Measurements from ENCODE around the gene CREB3L4. TPM values are rescaled to one million over a fixed set of nuclear protein-coding genes. Genes with fewer than 3 reads are reported as not detected.

Gene CREB3L4
- total RNA-seq, 1 donor from 2014 or later, result 7.4 TPM

DNA sequence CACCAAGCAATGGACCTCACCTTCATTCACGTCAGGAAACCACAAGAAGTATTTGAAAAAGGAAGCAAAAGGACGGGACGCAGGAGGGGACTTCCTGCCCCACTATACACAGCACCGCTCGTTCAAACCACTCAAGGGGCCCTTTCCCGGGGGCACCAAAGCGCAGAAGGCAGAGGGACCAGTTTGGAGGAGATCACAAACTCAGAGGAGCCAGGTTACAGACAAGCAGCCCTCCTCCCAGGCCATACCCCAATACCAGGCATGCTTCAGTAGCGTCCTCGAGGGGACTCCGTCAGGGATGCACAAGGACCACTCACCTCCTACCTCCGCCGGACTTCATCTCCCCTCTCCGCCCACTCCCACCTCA lies 10.0 kb upstream of the CREB3L4 start:
- intact Hi-C loops (cut with micrococcal nuclease), result loop anchor here (1.0 to 2.0 kb wide), 7 partner anchors 10 to 230 kb away; partner anchors contain the start of genes CREB3L4, DENND4B, JTB and RPS27

- intact Hi-C loops (cut with micrococcal nuclease), result loop anchor here (1.0 to 2.0 kb wide), 7 partner anchors 9 to 231 kb away; partner anchors contain the start of genes CREB3L4, DENND4B, JTB and RPS27
Observed at GRCh38 chr1:153958111-153958960, 9.4 kb upstream of the CREB3L4 start, which contains the start of gene CRTC2. Gene CRTC2 (minus strand): TSS chr1:153958612. CDS start chr1:153958497, 115 bp downstream.

DNA sequence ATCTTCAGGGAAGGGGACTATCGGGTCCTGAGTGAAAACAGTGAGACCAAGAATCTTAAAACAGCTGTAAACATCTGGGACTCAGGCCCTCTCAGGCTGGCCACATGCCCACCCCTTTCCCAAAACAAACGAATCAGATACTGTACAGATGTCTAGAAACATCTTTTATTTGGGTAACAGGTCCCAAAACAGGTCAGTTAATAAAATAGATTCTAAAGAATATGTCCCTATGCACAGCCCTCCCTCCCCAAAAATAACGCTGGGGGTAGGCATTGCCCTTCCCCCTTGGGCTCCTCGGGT lies 8.8 kb upstream of the CREB3L4 start:
- intact Hi-C loops (cut with micrococcal nuclease), result loop anchor here (1.0 to 2.0 kb wide), 7 partner anchors 8 to 232 kb away; partner anchors contain the start of genes CREB3L4, DENND4B, JTB and RPS27

GRCh38 chr1:153959454-153959853 lies 8.2 kb upstream of the CREB3L4 start:
- intact Hi-C loops (cut with micrococcal nuclease), result loop anchor here (2.0 kb wide), 1 partner anchor 17 kb away; the partner anchor contains the start of gene JTB

GRCh38 chr1:153960206-153960605 lies 7.5 kb upstream of the CREB3L4 start:
- intact Hi-C loops (cut with micrococcal nuclease), result loop anchor here (10.0 kb wide), 1 partner anchor 425 kb away; the partner anchor contains the start of gene S100A6

GRCh38 chr1:153961421-153961820 lies 6.3 kb upstream of the CREB3L4 start:
- intact Hi-C loops (cut with micrococcal nuclease), result loop anchor here (10.0 kb wide), 1 partner anchor 427 kb away; the partner anchor contains the start of gene S100A6

GRCh38 chr1:153962088-153963029 lies 5.3 kb upstream of the CREB3L4 start:
- intact Hi-C loops (cut with micrococcal nuclease), result loop anchor here (1.0 to 10.0 kb wide), 3 partner anchors 28 to 428 kb away; partner anchors contain the start of genes RPS27 and S100A6

DNA sequence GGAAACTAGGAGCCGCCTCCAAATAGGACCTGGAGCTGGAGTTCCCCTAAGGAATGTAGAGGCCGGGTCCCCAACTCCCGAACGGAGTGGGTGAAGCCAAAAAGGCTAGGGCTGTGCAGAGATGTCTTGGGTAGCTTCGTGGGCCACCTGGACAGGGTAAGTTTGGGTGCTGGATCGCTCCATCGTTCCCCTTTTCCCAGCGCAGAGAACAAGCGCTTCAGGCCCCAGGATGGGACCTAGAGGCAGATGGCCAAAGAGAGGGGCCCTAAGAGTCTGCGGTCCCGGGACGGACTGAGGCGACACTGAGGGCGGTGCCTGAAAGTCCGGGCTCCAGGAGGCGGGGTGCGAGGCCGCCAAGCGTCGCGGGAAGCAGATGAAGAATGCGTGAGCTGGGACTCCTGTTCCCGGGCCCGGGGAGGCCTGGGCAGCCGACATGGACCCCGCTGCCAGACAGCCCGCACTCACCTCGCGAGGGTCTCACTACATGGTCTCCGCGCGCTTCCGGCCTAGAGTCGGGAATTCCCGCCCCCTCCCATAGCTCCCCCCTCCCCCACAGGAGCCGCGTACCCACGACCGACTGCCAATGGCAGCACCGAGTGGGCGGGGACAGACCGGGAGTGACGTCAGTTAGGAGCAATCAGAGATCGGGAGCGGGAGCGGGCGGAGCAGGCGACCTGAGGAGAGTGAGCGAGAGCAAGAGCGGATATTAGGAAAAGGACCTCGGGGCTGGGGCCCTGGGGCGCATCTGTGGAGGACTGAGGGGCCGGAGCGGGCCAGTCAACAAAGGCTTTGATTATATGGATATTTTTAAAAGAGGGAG lies 4.5 kb upstream of the CREB3L4 start, which contains the start of gene SLC39A1:
TSS of gene SLC39A1 (minus strand) at position 508 of the 820 bp plus-strand sequence. CDS start 822 bp downstream, outside the sequence.
- intact Hi-C loops (cut with micrococcal nuclease), result loop anchor here (1.0 to 10.0 kb wide), 3 partner anchors 27 to 428 kb away; partner anchors contain the start of genes RPS27 and S100A6

GRCh38 chr1:153963850-153964331 lies 3.8 kb upstream of the CREB3L4 start:
- intact Hi-C loops (cut with micrococcal nuclease), result loop anchor here (1.0 to 10.0 kb wide), 3 partner anchors 26 to 429 kb away; partner anchors contain the start of genes RPS27 and S100A6

DNA sequence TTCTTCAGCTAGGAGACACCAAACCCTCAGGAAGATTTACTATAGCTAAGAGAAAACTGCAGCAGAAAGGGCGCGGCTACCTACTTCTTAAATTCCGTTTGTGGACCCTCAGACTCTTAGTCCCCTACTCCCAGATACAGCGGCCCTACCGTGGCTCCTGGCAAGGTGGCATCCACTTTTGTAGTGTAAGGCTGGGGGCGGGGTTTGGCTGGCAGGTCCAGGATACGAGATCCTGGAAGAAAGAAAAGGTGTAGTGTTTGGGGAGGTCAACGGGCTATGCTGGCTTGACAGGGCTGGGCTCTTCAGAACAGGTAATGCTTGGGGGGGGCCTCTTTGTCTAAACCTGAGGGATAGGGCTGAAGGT lies 280 bp downstream of the CREB3L4 start:
- intact Hi-C loops (cut with micrococcal nuclease), result loop anchor here (1.0 to 10.0 kb wide), 4 partner anchors 9 to 433 kb away; partner anchors contain the start of genes CRTC2, ILF2, JTB and S100A6

- intact Hi-C loops (cut with micrococcal nuclease), result loop anchor here (5.0 to 10.0 kb wide), 2 partner anchors 296 to 434 kb away; partner anchors contain the start of genes ILF2 and S100A6
Observed at GRCh38 chr1:153968408-153968807, 706 bp downstream of the CREB3L4 start.

DNA sequence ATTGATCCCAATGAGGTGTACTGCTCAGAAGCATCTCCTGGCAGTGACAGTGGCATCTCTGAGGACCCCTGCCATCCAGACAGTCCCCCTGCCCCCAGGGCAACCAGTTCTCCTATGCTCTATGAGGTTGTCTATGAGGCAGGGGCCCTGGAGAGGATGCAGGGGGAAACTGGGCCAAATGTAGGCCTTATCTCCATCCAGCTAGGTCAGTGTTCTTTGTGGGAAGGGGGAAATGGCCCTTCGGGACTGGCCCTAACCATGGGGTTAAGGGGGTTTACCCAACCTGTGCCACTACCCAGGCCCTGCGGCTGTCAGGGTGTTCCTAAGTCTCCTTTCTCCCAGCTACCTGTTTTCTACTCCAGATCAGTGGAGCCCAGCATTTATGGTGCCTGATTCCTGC lies 1.3 kb downstream of the CREB3L4 start:
- intact Hi-C loops (cut with micrococcal nuclease), result loop anchor here (5.0 to 10.0 kb wide), 2 partner anchors 297 to 434 kb away; partner anchors contain the start of genes ILF2 and S100A6

DNA sequence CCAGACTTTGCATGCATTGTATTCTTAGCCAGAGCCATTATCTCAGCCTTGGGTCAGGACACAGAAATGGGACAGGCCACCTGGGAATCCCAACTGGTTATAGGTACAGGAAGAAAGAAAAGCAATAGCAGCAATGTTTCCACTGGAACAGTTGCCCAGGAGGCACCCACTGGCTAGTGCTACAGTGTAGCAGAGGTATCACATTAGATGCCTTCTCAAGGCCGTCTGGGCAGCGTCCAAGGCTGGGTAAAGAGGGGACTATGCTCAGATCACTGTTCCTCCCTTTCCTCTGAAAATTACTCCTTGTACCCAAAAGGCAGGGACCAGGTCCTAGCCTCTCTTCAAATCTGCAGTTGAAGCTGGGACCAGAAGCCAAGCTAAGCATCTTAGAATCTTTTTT lies 2.6 kb downstream of the CREB3L4 start:
- intact Hi-C loops (cut with micrococcal nuclease), result no loop called here

DNA sequence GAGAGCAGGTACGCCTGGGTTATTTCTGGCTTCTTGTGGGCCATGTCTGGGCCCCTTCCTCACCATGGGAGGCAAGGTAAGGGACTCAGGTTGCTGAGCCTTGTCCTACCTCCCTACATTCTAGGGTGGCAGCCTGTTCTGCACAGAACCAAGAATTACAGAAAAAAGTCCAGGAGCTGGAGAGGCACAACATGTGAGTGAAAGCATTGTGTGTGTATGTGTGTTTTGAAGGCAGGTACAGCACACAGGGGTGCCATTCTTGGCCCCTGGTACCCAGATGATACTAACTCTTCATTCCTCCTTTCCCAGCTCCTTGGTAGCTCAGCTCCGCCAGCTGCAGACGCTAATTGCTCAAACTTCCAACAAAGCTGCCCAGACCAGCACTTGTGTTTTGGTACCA lies 5.4 kb downstream of the CREB3L4 start:
- intact Hi-C loops (cut with micrococcal nuclease), result no loop called here

- intact Hi-C loops (cut with micrococcal nuclease), result no loop called here
Observed at GRCh38 chr1:153973525-153973924, 5.8 kb downstream of the CREB3L4 start.

DNA sequence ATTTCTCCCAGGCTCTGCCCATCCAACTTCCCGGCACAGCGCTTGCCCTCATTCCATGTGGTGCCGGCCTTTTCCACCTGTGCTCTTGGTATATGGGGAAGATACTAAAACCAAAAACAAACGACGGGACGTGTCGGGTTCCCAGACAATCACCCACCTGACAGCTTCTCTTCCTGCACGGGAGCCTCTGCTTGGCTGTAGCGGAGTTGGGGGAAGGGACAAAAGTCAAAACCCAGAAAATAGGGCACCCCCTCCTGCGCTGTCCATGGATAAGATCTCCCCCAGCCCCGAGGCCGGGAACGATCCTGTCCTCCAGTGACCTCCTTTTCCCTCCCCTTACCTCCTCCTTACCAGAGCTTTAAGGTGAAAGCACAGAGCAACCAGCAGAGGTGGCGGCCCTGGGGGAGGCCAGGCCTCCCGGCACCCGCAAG lies 9.1 kb downstream of the CREB3L4 start:
- intact Hi-C loops (cut with micrococcal nuclease), result loop anchor here (1.0 to 5.0 kb wide), 5 partner anchors 10 to 180 kb away; partner anchors contain the start of genes CREB3L4, CRTC2 and RPS27

- intact Hi-C loops (cut with micrococcal nuclease), result loop anchor here (1.0 to 5.0 kb wide), 5 partner anchors 10 to 180 kb away; partner anchors contain the start of genes CREB3L4, CRTC2 and RPS27
Observed at GRCh38 chr1:153977250-153978240, 9.8 kb downstream of the CREB3L4 start, which contains the start of gene JTB. Gene JTB (minus strand): TSS chr1:153977674. CDS start chr1:153977252, 422 bp downstream.
